HEK293 (cell line): ENCODE results near the gene ICAM3.
A peak's percentile ranks its signal among the peaks of the same experiment; 100 is the strongest.

Source experiments
- BCL11A ChIP-seq: fragments of 450-650 bp; formaldehyde crosslinking; IDR thresholded peaks from 2 replicates; pipeline ENCODE4 v1.5.1; 2016; ENCODE audit warnings: low read depth, missing biosample characterization, missing genetic modification characterization
- CTCF ChIP-seq: fragments of 450-650 bp; formaldehyde crosslinking; IDR thresholded peaks from 2 replicates; pipeline ENCODE4 v1.5.1; 2016; ENCODE audit warnings: missing biosample characterization, missing genetic modification characterization
- ELK4 ChIP-seq: IDR thresholded peaks from 2 replicates; pipeline ENCODE4 v1.6.1; 2011; ENCODE audit warnings: mild to moderate bottlenecking, low read depth, low read length, borderline replicate concordance
- PBX3 ChIP-seq: sonication (generic); formaldehyde crosslinking; IDR thresholded peaks from 2 replicates; pipeline ENCODE4 v1.8.1; 2022; ENCODE audit warnings: mild to moderate bottlenecking, moderate library complexity, missing genetic modification reagents
- PRDM10 ChIP-seq: fragments of 450-650 bp; formaldehyde crosslinking; IDR thresholded peaks from 2 replicates; pipeline ENCODE4 v1.5.1; 2016; ENCODE audit warnings: missing biosample characterization, missing genetic modification characterization
- SP3 ChIP-seq: fragments of 450-650 bp; formaldehyde crosslinking; IDR thresholded peaks from 2 replicates; pipeline ENCODE4 v1.5.1; 2016; ENCODE audit warnings: missing biosample characterization, missing genetic modification characterization
- ZFP69B ChIP-seq: fragments of 450-650 bp; formaldehyde crosslinking; IDR thresholded peaks from 2 replicates; pipeline ENCODE4 v1.5.1; 2016; ENCODE audit warnings: missing biosample characterization, missing genetic modification characterization
- ZIC2 ChIP-seq: fragments of 450-650 bp; formaldehyde crosslinking; IDR thresholded peaks from 2 replicates; pipeline ENCODE4 v1.5.1; 2016; ENCODE audit warnings: missing biosample characterization, missing genetic modification characterization
- ZNF121 ChIP-seq: fragments of 450-650 bp; formaldehyde crosslinking; IDR thresholded peaks from 2 replicates; pipeline ENCODE4 v1.5.1; 2016; ENCODE audit warnings: missing biosample characterization, missing genetic modification characterization
- ZNF169 ChIP-seq: fragments of 450-650 bp; formaldehyde crosslinking; IDR thresholded peaks from 2 replicates; pipeline ENCODE4 v1.5.1; 2016; ENCODE audit warnings: missing biosample characterization, missing genetic modification characterization
- ZNF18 ChIP-seq: fragments of 450-650 bp; formaldehyde crosslinking; IDR thresholded peaks from 2 replicates; pipeline ENCODE4 v1.5.1; 2016; ENCODE audit warnings: missing biosample characterization, missing genetic modification characterization
- ZNF2 ChIP-seq: fragments of 450-650 bp; formaldehyde crosslinking; IDR thresholded peaks from 2 replicates; pipeline ENCODE4 v1.5.1; 2016; ENCODE audit warnings: missing biosample characterization, missing genetic modification characterization
- ZNF214 ChIP-seq: fragments of 450-650 bp; formaldehyde crosslinking; IDR thresholded peaks from 2 replicates; pipeline ENCODE4 v1.5.1; 2017; ENCODE audit warnings: missing biosample characterization, mild to moderate bottlenecking, missing genetic modification characterization, borderline replicate concordance
- ZNF223 ChIP-seq: fragments of 450-650 bp; formaldehyde crosslinking; IDR thresholded peaks from 2 replicates; pipeline ENCODE4 v1.5.1; 2016; ENCODE audit warnings: missing biosample characterization, missing genetic modification characterization
- ZNF239 ChIP-seq: fragments of 450-650 bp; formaldehyde crosslinking; IDR thresholded peaks from 2 replicates; pipeline ENCODE4 v1.5.1; 2016; ENCODE audit warnings: missing biosample characterization, missing genetic modification characterization
- ZNF24 ChIP-seq: fragments of 450-650 bp; formaldehyde crosslinking; IDR thresholded peaks from 2 replicates; pipeline ENCODE4 v1.5.1; 2016; ENCODE audit warnings: missing biosample characterization, missing genetic modification characterization
- ZNF248 ChIP-seq: fragments of 450-650 bp; formaldehyde crosslinking; IDR thresholded peaks from 2 replicates; pipeline ENCODE4 v1.5.1; 2017; ENCODE audit warnings: missing biosample characterization, missing genetic modification characterization
- ZNF292 ChIP-seq: fragments of 450-650 bp; formaldehyde crosslinking; IDR thresholded peaks from 2 replicates; pipeline ENCODE4 v1.5.1; 2016; ENCODE audit warnings: low read depth, missing biosample characterization, missing genetic modification characterization, borderline replicate concordance
- ZNF302 ChIP-seq: fragments of 450-650 bp; formaldehyde crosslinking; IDR thresholded peaks from 2 replicates; pipeline ENCODE4 v1.5.1; 2016; ENCODE audit warnings: missing biosample characterization, missing genetic modification characterization, low read depth
- ZNF350 ChIP-seq: fragments of 450-650 bp; formaldehyde crosslinking; IDR thresholded peaks from 2 replicates; pipeline ENCODE4 v1.5.0; 2017; ENCODE audit warnings: missing biosample characterization, mild to moderate bottlenecking, missing genetic modification characterization
- ZNF544 ChIP-seq: fragments of 450-650 bp; formaldehyde crosslinking; IDR thresholded peaks from 2 replicates; pipeline ENCODE4 v1.5.0; 2017; ENCODE audit warnings: missing biosample characterization, missing genetic modification characterization
- ZNF555 ChIP-seq: fragments of 450-650 bp; formaldehyde crosslinking; conservative IDR thresholded peaks from 2 replicates; pipeline ENCODE4 v1.5.1; 2017; ENCODE audit warnings: missing biosample characterization, mild to moderate bottlenecking, missing genetic modification characterization, inconsistent platforms
- ZNF558 ChIP-seq: fragments of 450-650 bp; formaldehyde crosslinking; IDR thresholded peaks from 2 replicates; pipeline ENCODE4 v1.5.1; 2016; ENCODE audit warnings: missing biosample characterization, missing genetic modification characterization
- ZNF596 ChIP-seq: fragments of 450-650 bp; IDR thresholded peaks from 2 replicates; pipeline ENCODE4 v1.5.0; 2018; ENCODE audit warnings: missing biosample characterization, mild to moderate bottlenecking, missing genetic modification characterization, moderate library complexity
- ZNF645 ChIP-seq: fragments of 450-650 bp; formaldehyde crosslinking; IDR thresholded peaks from 2 replicates; pipeline ENCODE4; 2016; ENCODE audit warnings: missing biosample characterization, missing genetic modification characterization
- ZNF677 ChIP-seq: fragments of 450-650 bp; IDR thresholded peaks from 2 replicates; pipeline ENCODE4 v1.5.0; 2018; ENCODE audit warnings: missing biosample characterization, mild to moderate bottlenecking, missing genetic modification characterization, moderate library complexity
- ZNF704 ChIP-seq: fragments of 450-650 bp; formaldehyde crosslinking; IDR thresholded peaks from 2 replicates; pipeline ENCODE4 v1.5.1; 2016; ENCODE audit warnings: missing biosample characterization, missing genetic modification characterization
- ZNF768 ChIP-seq: fragments of 450-650 bp; formaldehyde crosslinking; IDR thresholded peaks from 2 replicates; pipeline ENCODE4 v1.5.1; 2018; ENCODE audit warnings: missing biosample characterization, mild to moderate bottlenecking, missing genetic modification characterization

The ICAM3 gene

GRCh38 chr19:10332965-10333757 is 6.3 kb downstream of the ICAM3 start, which contains the start of gene RAVER1 (continued):
- peak; percentile 39; the same call in 1 of the 2 replicates for TF ChIP-seq ZNF18 (tag by site-specific recombination)
- no peak for TF ChIP-seq ZNF169 (tag by site-specific recombination)
- no peak for TF ChIP-seq ZNF292 (tag by site-specific recombination)
- no peak for TF ChIP-seq ZNF677 (tag by site-specific recombination)
- no peak for TF ChIP-seq ZNF214 (tag by site-specific recombination)
- TF ChIP-seq BCL11A (tag by site-specific recombination) = no peak
- no peak for TF ChIP-seq ZNF596 (tag by site-specific recombination)
- 0 out of 2 replicates have a peak, but pooled peaks have one; percentile 61 for TF ChIP-seq ZNF704
- no peak for TF ChIP-seq ZNF248 (tag by site-specific recombination)
- peak; percentile 65 for TF ChIP-seq ZIC2
- TF ChIP-seq ZNF223 (tag by site-specific recombination) = no peak
- peak; percentile 87 for TF ChIP-seq ZNF24 (tag by site-specific recombination)
- peak; percentile 86 for TF ChIP-seq ZFP69B
- TF ChIP-seq ZNF350 = no peak
- TF ChIP-seq ZNF558 = no peak
- peak; percentile 92 for TF ChIP-seq CTCF (tag by site-specific recombination)
- peak; percentile 76; the same call in 1 of the 2 replicates for TF ChIP-seq ZNF645
- no peak for TF ChIP-seq ZNF302 (tag by site-specific recombination)
- peak; percentile 100 for TF ChIP-seq PRDM10 (tag by site-specific recombination)
- TF ChIP-seq ZNF768 (tag by site-specific recombination) = no peak
- TF ChIP-seq ZNF121 (tag by site-specific recombination) = no peak
- peak; percentile 46; the same call in 1 of the 2 replicates for TF ChIP-seq PBX3 (CRISPR knock-in tag)
- TF ChIP-seq ELK4 = no peak
- TF ChIP-seq ZNF555 (tag by site-specific recombination) = no peak
- peak; percentile 92 for TF ChIP-seq SP3 (tag by site-specific recombination)
- TF ChIP-seq ZNF2 = peak; percentile 94; the same call in 1 of the 2 replicates
- TF ChIP-seq ZNF544 = no peak
- TF ChIP-seq ZNF239 (tag by site-specific recombination) = peak; percentile 62; the same call in 1 of the 2 replicates
